HG02759 (cell line): ENCODE data around the gene SH3TC1.

Experiments
- ATAC-seq: cut with Tn5 transposase; IDR thresholded peaks from one replicate; pipeline ENCODE4 v1.9.1; 2021; ENCODE audit warnings: mild to moderate bottlenecking, moderate library complexity; ENCODE audit not compliant: unreplicated experiment

SH3TC1 gene

GRCh38 chr4:8285976-8286718, 87.1 kb downstream of the SH3TC1 start:
- no peak for ATAC-seq

GRCh38 chr4:8286719-8287342, 87.7 kb downstream of the SH3TC1 start:
- ATAC-seq: no peak

GRCh38 chr4:8287343-8288280, 88.5 kb downstream of the SH3TC1 start:
- ATAC-seq: no peak

- ATAC-seq: no peak
These were observed 90.2 kb downstream of the SH3TC1 start for GRCh38 chr4:8289151-8289750.

- no peak for ATAC-seq
These were observed 91.0 kb downstream of the SH3TC1 start for GRCh38 chr4:8289956-8290700.

GRCh38 chr4:8290701-8290970, 91.5 kb downstream of the SH3TC1 start:
- ATAC-seq: no peak
